Measurements from ENCODE around the gene UBE2C.
A peak's percentile ranks its signal among the peaks of the same experiment; 100 is the strongest.
"Not testable (repeated sequence)": the region's sequence is repeated elsewhere in the genome, so short reads cannot be mapped to it uniquely, and the experiment has no call there.

Gene UBE2C

GRCh38 chr20:45796337-45797065 is 15.9 kb upstream of the UBE2C start:
- DNase-seq: no peak
- Mint-ChIP-seq H3K36me3 (ENCODE audit: low read depth) (peaks cover 45% of the 10 kb centered on the region), H3K4me1 (peaks cover 11% of the 10 kb centered on the region), H3K9me3 (no peaks in the 10 kb centered on the region), H3K27ac (no peak overlapping the region), H3K27me3 (ENCODE audit: low read depth, poor library complexity) (peaks cover 4% of the 10 kb centered on the region), H3K4me3 (no peak overlapping the region)
- TF ChIP-seq CTCF (IDR thresholded peaks at IDR 0.05): no peak

- H3K9me3 Mint-ChIP-seq; H3K27ac Mint-ChIP-seq; H3K27me3 Mint-ChIP-seq (ENCODE audit: low read depth, poor library complexity); DNase-seq; H3K4me1 Mint-ChIP-seq; H3K4me3 Mint-ChIP-seq: not testable (repeated sequence)
- H3K36me3 Mint-ChIP-seq (ENCODE audit: low read depth): peaks cover 54% of the 10 kb centered on the region
Measured at GRCh38 chr20:45797510-45797909, 14.9 kb upstream of the UBE2C start.

GRCh38 chr20:45797955-45798354 is 14.5 kb upstream of the UBE2C start:
- not testable (repeated sequence) for H3K27ac Mint-ChIP-seq; H3K27me3 Mint-ChIP-seq (ENCODE audit: low read depth, poor library complexity); DNase-seq; H3K4me1 Mint-ChIP-seq; H3K4me3 Mint-ChIP-seq; H3K9me3 Mint-ChIP-seq
- peaks cover 54% of the 10 kb centered on the region for H3K36me3 Mint-ChIP-seq (ENCODE audit: low read depth)

GRCh38 chr20:45798935-45799642 is 13.4 kb upstream of the UBE2C start:
- no peaks in the 10 kb centered on the region for H3K27me3 Mint-ChIP-seq (ENCODE audit: low read depth, poor library complexity)
- H3K4me3 Mint-ChIP-seq: no peak overlapping the region
- peaks cover 54% of the 10 kb centered on the region for H3K36me3 Mint-ChIP-seq (ENCODE audit: low read depth)
- DNase-seq: peak; percentile 65
- no peaks in the 10 kb centered on the region for H3K4me1 Mint-ChIP-seq
- TF ChIP-seq CTCF (IDR thresholded peaks at IDR 0.05): peak; percentile 71
- no peaks in the 10 kb centered on the region for H3K9me3 Mint-ChIP-seq
- H3K27ac Mint-ChIP-seq: no peak overlapping the region

- no peaks in the 10 kb centered on the region for H3K9me3 Mint-ChIP-seq
- no peak overlapping the region for H3K27ac Mint-ChIP-seq
- H3K36me3 Mint-ChIP-seq (ENCODE audit: low read depth): peaks cover 46% of the 10 kb centered on the region
- no peak for TF ChIP-seq CTCF (IDR thresholded peaks at IDR 0.05)
- DNase-seq: no peak
- H3K4me1 Mint-ChIP-seq: no peaks in the 10 kb centered on the region
- no peak overlapping the region for H3K4me3 Mint-ChIP-seq
- H3K27me3 Mint-ChIP-seq (ENCODE audit: low read depth, poor library complexity): no peaks in the 10 kb centered on the region
Measured at GRCh38 chr20:45801851-45802250, 10.6 kb upstream of the UBE2C start.

GRCh38 chr20:45810191-45810970 is 2.1 kb upstream of the UBE2C start:
- Mint-ChIP-seq H3K27ac (peak overlapping the region; percentile 5), H3K4me3 (no peak overlapping the region), H3K36me3 (ENCODE audit: low read depth) (peaks cover 64% of the 10 kb centered on the region), H3K9me3 (no peaks in the 10 kb centered on the region), H3K27me3 (ENCODE audit: low read depth, poor library complexity) (no peaks in the 10 kb centered on the region), H3K4me1 (peaks cover 20% of the 10 kb centered on the region)
- DNase-seq: no peak
- TF ChIP-seq CTCF (IDR thresholded peaks at IDR 0.05): no peak

Measured in nephron progenitor cell (in vitro differentiated cells).